LNCaP clone FGC (cell line): ENCODE results near the gene BSCL2.
"Not testable (repeated sequence)": the region's sequence is repeated elsewhere in the genome, so short reads cannot be mapped to it uniquely, and the experiment has no call there.

Experiments used
- DNase-seq: peaks from one replicate; pipeline ENCODE4 v3.0.0-alpha.2; 2011; ENCODE audit warnings: low read depth
- H3K4me3 ChIP-seq: 2 replicates; pipeline ENCODE4 v1.5.1; 2011; ENCODE audit warnings: mild to moderate bottlenecking, low read depth, low read length, control low read depth
- CTCF ChIP-seq: IDR thresholded peaks from 2 replicates; pipeline ENCODE4 v1.5.1; 2012; ENCODE audit warnings: mild to moderate bottlenecking; ENCODE audit not compliant: control insufficient read depth, insufficient read depth; ENCODE audit errors: extremely low read depth

The BSCL2 gene

DNA sequence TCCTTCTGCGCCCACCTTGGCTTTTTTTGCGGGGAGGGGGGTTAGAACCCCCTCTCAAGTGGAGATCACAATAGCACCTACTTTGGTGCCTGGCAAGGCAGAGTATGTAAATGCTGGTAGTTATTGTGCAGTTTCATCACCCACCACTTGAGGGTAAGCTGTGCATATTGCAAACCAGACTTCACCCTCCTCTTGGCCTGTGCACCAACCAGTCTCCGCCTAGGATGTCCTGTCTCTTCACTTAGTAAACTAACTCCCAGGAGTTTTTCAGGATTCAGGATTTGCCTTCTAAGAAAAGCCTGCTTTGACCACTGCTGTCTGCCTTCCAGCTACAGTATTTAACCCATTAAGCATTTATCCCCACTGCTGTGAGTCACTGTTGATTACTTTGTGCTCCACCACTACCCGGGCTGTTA lies 26.4 kb downstream of the BSCL2 start:
- no peak for DNase-seq
- no peak overlapping the region for H3K4me3 ChIP-seq
- TF ChIP-seq CTCF = peak; percentile 65

GRCh38 chr11:62678770-62679696 lies 28.2 kb downstream of the BSCL2 start, which contains the start of gene UBXN1:
Gene UBXN1 (minus strand): TSS chr11:62679073. CDS start chr11:62678923, 150 bp downstream.
- peak within 1 kb of the TSS; percentile 96 for H3K4me3 ChIP-seq
- DNase-seq = no peak
- no peak for TF ChIP-seq CTCF

- peak overlapping the region; percentile 96 for H3K4me3 ChIP-seq
- DNase-seq = no peak
These were observed 28.8 kb downstream of the BSCL2 start for GRCh38 chr11:62678433-62678769.

DNA sequence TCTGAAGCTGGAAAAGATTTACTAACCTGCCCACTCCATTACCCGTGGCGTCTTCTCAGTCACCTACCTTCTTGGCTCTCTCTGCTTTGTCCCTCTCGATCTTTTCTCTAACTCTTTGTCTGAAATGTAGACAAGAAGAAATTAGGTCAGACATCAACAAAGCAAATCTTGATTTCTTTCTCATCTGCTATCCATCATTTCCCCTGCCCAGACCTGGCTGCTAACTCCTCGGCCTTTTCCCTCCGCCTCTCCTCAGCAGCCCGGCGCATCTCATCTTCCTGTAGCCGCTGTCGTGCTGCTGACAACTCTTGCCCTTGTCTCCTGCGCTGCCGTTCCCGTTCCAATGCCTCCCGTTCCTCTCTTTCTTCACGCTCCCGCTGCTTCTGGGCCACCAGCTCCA lies 29.5 kb downstream of the BSCL2 start:
- H3K4me3 ChIP-seq = peak overlapping the region; percentile 96
- DNase-seq = no peak
- TF ChIP-seq CTCF = 0 out of 2 replicates have a peak, but pooled peaks have one; percentile 3

More at GRCh38 chr11:62678433-62678769, 28.8 kb downstream of the BSCL2 start:
- no peak for TF ChIP-seq CTCF

DNA sequence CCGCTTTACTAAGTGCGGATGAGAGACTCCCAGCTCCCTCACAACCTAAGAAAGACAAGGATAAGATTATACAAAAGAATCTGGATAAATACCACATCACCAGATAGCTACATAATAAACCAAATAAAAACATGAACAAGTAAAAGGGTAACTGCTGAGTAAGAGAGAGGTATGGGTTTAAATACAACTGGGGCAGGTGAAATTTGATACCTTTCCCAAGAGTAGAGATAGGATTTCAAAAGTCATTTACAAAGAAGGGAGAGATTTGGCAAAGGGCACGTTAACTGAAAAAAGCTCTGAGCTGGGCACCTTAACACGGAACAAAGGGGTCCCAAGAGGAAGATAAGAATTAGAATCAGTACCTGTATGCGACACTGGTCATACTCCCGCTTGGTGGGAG lies 30.1 kb downstream of the BSCL2 start:
- DNase-seq = no peak
- H3K4me3 ChIP-seq = peak overlapping the region; percentile 96; the same call in 1 of the 2 replicates
- TF ChIP-seq CTCF = no peak

- no peak overlapping the region for H3K4me3 ChIP-seq
- no peak for TF ChIP-seq CTCF
- DNase-seq = no peak
These were observed 30.5 kb downstream of the BSCL2 start for GRCh38 chr11:62676698-62677097.

DNA sequence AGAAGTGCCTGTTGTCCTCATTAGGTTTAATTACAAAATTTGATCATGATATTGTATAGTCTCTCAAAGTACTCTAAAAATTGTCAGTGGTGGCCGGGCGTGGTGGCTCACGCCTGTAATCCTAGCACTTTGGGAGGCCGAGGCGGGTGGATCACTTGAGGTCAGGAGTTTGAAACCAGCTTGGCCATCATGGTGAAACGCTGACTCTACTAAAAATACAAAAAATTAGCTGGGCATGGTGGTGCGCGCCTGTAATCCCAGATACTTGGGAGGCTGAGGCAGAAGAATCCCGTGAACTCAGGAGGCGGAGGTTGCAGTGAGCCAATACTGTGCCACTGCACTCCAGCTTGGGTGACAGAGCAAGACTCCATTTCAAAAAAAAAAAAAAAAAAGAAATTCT lies 31.8 kb downstream of the BSCL2 start:
- H3K4me3 ChIP-seq, DNase-seq: not testable (repeated sequence)
